K562 (cell line): ENCODE data around the gene RELA. TPM values are rescaled to one million over a fixed set of nuclear protein-coding genes. Genes with fewer than 3 reads are reported as not detected.

Source experiments
- BRD9 ChIP-seq: fragments of 450-650 bp; IDR thresholded peaks from 2 replicates; pipeline ENCODE4 v1.6.1; 2018; ENCODE audit warnings: low read depth; ENCODE audit not compliant: partially characterized antibody
- FIP1L1 ChIP-seq: fragments of 200-400 bp; formaldehyde crosslinking; IDR thresholded peaks from 2 replicates; pipeline ENCODE4 v1.6.1; 2018; ENCODE audit warnings: mild to moderate bottlenecking, low read depth, low read length; ENCODE audit not compliant: poor library complexity, severe bottlenecking
- FOXA3 ChIP-seq, 2 experiments: fragments of 450-650 bp in 1 of 2; sonication (generic) in 1 of 2; formaldehyde crosslinking; IDR thresholded peaks in 1 of 2; conservative IDR thresholded peaks in 1 of 2; 2 replicates each; pipeline versions ENCODE4 v1.4.0 to v1.8.0; 2020 to 2022; ENCODE audit warnings: mild to moderate bottlenecking in 2 of 2, missing genetic modification reagents in 1 of 2
- JUN ChIP-seq, 2 experiments: sonication (generic) in 1 of 2; formaldehyde crosslinking in 1 of 2; IDR thresholded peaks; 2 replicates each; pipeline versions ENCODE4 v1.6.1 to v1.8.0; 2012 to 2022; ENCODE audit warnings: borderline replicate concordance in 2 of 2, mild to moderate bottlenecking in 2 of 2, improper control_type of control experiment in 1 of 2, low read depth in 1 of 2, low read length in 1 of 2, missing genetic modification reagents in 1 of 2
- KDM5B ChIP-seq: fragments of 200-600 bp; sonication (generic); IDR thresholded peaks from 2 replicates; pipeline ENCODE4 v1.6.1; 2012; ENCODE audit warnings: low read depth, mild to moderate bottlenecking, moderate library complexity, low read length, control low read depth, inconsistent platforms; ENCODE audit not compliant: insufficient replicate concordance
- POLR2AphosphoS5 ChIP-seq: IDR thresholded peaks from 2 replicates; pipeline ENCODE4 v1.6.1; 2011; ENCODE audit warnings: mild to moderate bottlenecking, low read depth, low read length, moderate library complexity; ENCODE audit not compliant: control insufficient read depth, insufficient read depth
- RBBP5 ChIP-seq: fragments of 200-600 bp; sonication (generic); IDR thresholded peaks from 2 replicates; pipeline ENCODE4 v1.6.1; 2012; ENCODE audit warnings: borderline replicate concordance, mild to moderate bottlenecking, low read length, control low read depth, inconsistent platforms; ENCODE audit not compliant: insufficient read depth, poor library complexity, severe bottlenecking
- SIRT6 ChIP-seq: IDR thresholded peaks from one replicate; pipeline ENCODE4 v1.6.1; 2012; ENCODE audit warnings: low read depth, mild to moderate bottlenecking, control low read depth, inconsistent platforms, low read length, moderate library complexity
- SMAD3 ChIP-seq: fragments of 450-650 bp; formaldehyde crosslinking; conservative IDR thresholded peaks from 2 replicates; pipeline ENCODE4 v1.4.0; 2020; ENCODE audit warnings: mild to moderate bottlenecking
- SOX6 ChIP-seq: fragments of 450-650 bp; IDR thresholded peaks from 2 replicates; pipeline ENCODE4 v1.6.1; 2014; ENCODE audit warnings: mild to moderate bottlenecking
- TEAD1 ChIP-seq, 2 experiments: fragments of 450-650 bp in 1 of 2; sonication (generic) in 1 of 2; formaldehyde crosslinking; IDR thresholded peaks; 2 replicates each; pipeline versions ENCODE4 v1.4.0 to v1.8.0; 2020 to 2022; ENCODE audit warnings: mild to moderate bottlenecking in 2 of 2, missing genetic modification reagents in 1 of 2
- TRIM25 ChIP-seq: fragments of 450-650 bp; IDR thresholded peaks from 2 replicates; pipeline ENCODE4 v1.7.0; 2016; ENCODE audit warnings: borderline replicate concordance
- ZBTB17 ChIP-seq: fragments of 450-650 bp; formaldehyde crosslinking; IDR thresholded peaks from 2 replicates; pipeline ENCODE4 v1.4.0; 2020; ENCODE audit warnings: mild to moderate bottlenecking
- ZNF224 ChIP-seq: sonication (generic); formaldehyde crosslinking; IDR thresholded peaks from 2 replicates; pipeline ENCODE4 v1.8.0; 2022; ENCODE audit warnings: mild to moderate bottlenecking, missing genetic modification reagents
- ZNF561 ChIP-seq: fragments of 450-650 bp; formaldehyde crosslinking; conservative IDR thresholded peaks from 2 replicates; pipeline ENCODE4 v1.4.0; 2020; ENCODE audit warnings: mild to moderate bottlenecking, moderate library complexity
- ZNF592 ChIP-seq: fragments of 450-650 bp; IDR thresholded peaks from 2 replicates; pipeline ENCODE4 v1.6.1; 2017; ENCODE audit warnings: antibody characterized with exemption, mild to moderate bottlenecking
- ZNF639 ChIP-seq, 2 experiments: fragments of 200-800 bp in 1 of 2; sonication (Bioruptor generic) in 1 of 2; sonication (generic) in 1 of 2; formaldehyde crosslinking in 1 of 2; IDR thresholded peaks in 1 of 2; conservative IDR thresholded peaks in 1 of 2; 2 replicates each; pipeline versions ENCODE4 v1.5.0 to v1.6.1; 2016 to 2020; ENCODE audit warnings: missing compliant biosample characterization in 1 of 2, missing genetic modification characterization in 1 of 2, missing genetic modification reagents in 1 of 2
- ZNF75A ChIP-seq: fragments of 450-650 bp; formaldehyde crosslinking; IDR thresholded peaks from 2 replicates; pipeline ENCODE4 v1.4.0; 2020; ENCODE audit warnings: mild to moderate bottlenecking
- polyA plus RNA-seq, 8 experiments: library from polyadenylated mRNA; depleted of rRNA in 4 of 8; stranded (reverse) in 5 of 8; unstranded in 3 of 8; fragments of >200 nt; fragmentation: Nextera tagmentation in 2 of 8; fragmentation: Illumina TruSeq in 1 of 8; extraction: Ambion mirVana in 2 of 8; extraction: Trizol in 1 of 8; gene quantifications; 2 replicates each; pipeline versions ENCODE4 v1.2.1 to v1.2.3, GENCODE V29; 2011 to 2014; ENCODE audit warnings: inconsistent platforms in 1 of 8, missing spikeins in 1 of 8
- total RNA-seq, 7 experiments: library from RNA; depleted of rRNA in 6 of 7; stranded (reverse); fragments of >200 nt in 6 of 7; fragmentation: Illumina TruSeq in 2 of 7; extraction: Trizol in 2 of 7; gene quantifications; 2 replicates each; pipeline versions ENCODE4 v1.2.1 to v1.2.3, GENCODE V29; 2011 to 2021; ENCODE audit warnings: low replicate concordance in 1 of 7

The RELA gene
- total and polyA plus RNA-seq, 9 of the 15 experiments (the other 6 are each of a cell fraction or from before 2014, with no cell fraction given): 6.0 to 67.4 (median 20.6) TPM

- TF ChIP-seq ZNF592: 0 out of 2 replicates have a peak, but pooled peaks have one; percentile 53
- 0 out of 2 replicates have a peak, but pooled peaks have one; percentile 34 for TF ChIP-seq SMAD3 (CRISPR knock-in tag)
- no peak for TF ChIP-seq ZNF561 (CRISPR knock-in tag)
- TF ChIP-seq ZNF75A (CRISPR knock-in tag): no peak
- 0 out of 2 replicates have a peak, but pooled peaks have one; percentile 24 for TF ChIP-seq JUN (IDR thresholded peaks at IDR 0.05; ENCODE audit: borderline replicate concordance, low read depth, low read length)
- no peak for TF ChIP-seq JUN (CRISPR knock-in tag; IDR thresholded peaks at IDR 0.05; ENCODE audit: borderline replicate concordance)
- TF ChIP-seq TRIM25: 0 out of 2 replicates have a peak, but pooled peaks have one; percentile 78
- TF ChIP-seq TEAD1 (CRISPR knock-in tag; IDR thresholded peaks at IDR 0.05): no peak; a peak in 1 of 4 replicates
- TF ChIP-seq FIP1L1: peak; percentile 23
- peak; percentile 22; the same call in 1 of the 2 replicates for TF ChIP-seq SOX6
- TF ChIP-seq KDM5B: peak; percentile 62
- TF ChIP-seq ZNF639 (CRISPR knock-in tag; conservative IDR thresholded peaks at IDR 0.05 in 1 of 2, IDR thresholded peaks at IDR 0.05 in 1 of 2): peak in 1 of 2 experiments; percentile 80; a peak in 2 of 4 replicates
- TF ChIP-seq RBBP5: peak; percentile 35
- TF ChIP-seq SIRT6: no peak
- no peak for TF ChIP-seq ZNF224 (CRISPR knock-in tag)
- TF ChIP-seq POLR2AphosphoS5: peak; percentile 65; the same call in 1 of the 2 replicates
- peak; percentile 73 for TF ChIP-seq ZBTB17 (CRISPR knock-in tag)
- no peak for TF ChIP-seq FOXA3 (CRISPR knock-in tag; conservative IDR thresholded peaks at IDR 0.05 in 1 of 2, IDR thresholded peaks at IDR 0.05 in 1 of 2)
- peak; percentile 34 for TF ChIP-seq BRD9
Measured at GRCh38 chr11:65637794-65638419, 24.8 kb downstream of the RELA start, which contains the start of gene SIPA1 (continued).
